Measurements from ENCODE around the gene KNSTRN.

- TF ChIP-seq POLR2A (IDR thresholded peaks at IDR 0.05; ENCODE audit: low read depth, low read length) (no peak), CTCF (IDR thresholded peaks at IDR 0.05; ENCODE audit: extremely low read depth in 1 of 2, insufficient read depth in 1 of 2, low read depth in 1 of 2, low read length in 2 of 2) (no peak), JUN (IDR thresholded peaks at IDR 0.05; ENCODE audit: borderline replicate concordance, insufficient read depth, insufficient read length, low read depth) (no peak), POLR2AphosphoS5 (IDR thresholded peaks at IDR 0.05; ENCODE audit: insufficient read depth, low read depth, low read length) (no peak), MYC (IDR thresholded peaks at IDR 0.05; ENCODE audit: low read depth, low read length) (no peak), EZH2 (IDR thresholded peaks at IDR 0.05; ENCODE audit: borderline replicate concordance, low read depth, low read length, severe bottlenecking) (no peak), FOS (IDR thresholded peaks at IDR 0.05; ENCODE audit: borderline replicate concordance, insufficient read depth, low read length) (no peak)
- TF ChIP-seq, protein P1, sequence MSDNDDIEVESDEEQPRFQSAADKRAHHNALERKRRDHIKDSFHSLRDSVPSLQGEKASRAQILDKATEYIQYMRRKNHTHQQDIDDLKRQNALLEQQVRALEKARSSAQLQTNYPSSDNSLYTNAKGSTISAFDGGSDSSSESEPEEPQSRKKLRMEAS (IDR thresholded peaks at IDR 0.05; ENCODE audit: insufficient read depth, insufficient read length), result no peak
Observed at GRCh38 chr15:40344217-40344616, 38.3 kb upstream of the KNSTRN start.
